WTC11 (cell line): Measurements from ENCODE around the gene U2AF1L4. TPM values are rescaled to one million over a fixed set of nuclear protein-coding genes. Genes with fewer than 3 reads are reported as not detected.
A peak's percentile ranks its signal among the peaks of the same experiment; 100 is the strongest.

Source experiments
- ATAC-seq: fragments of 200-7000 bp; cut with Tn5 transposase; 2 replicates; pipeline ENCODE4 v1.10.0; 2021; ENCODE audit warnings: mild to moderate bottlenecking, moderate library complexity
- CTCF ChIA-PET: fragments of 300-600 bp; sonication (Branson Sonifier 250); formaldehyde crosslinking; loops from one replicate; lab custom pipeline; 2021; ENCODE audit warnings: antibody characterized with exemption; lab: Charles Lee
- POLR2A ChIA-PET: fragments of 350-600 bp; sonication (Branson Sonifier 250); formaldehyde crosslinking; loops from one replicate; lab custom pipeline; 2021; ENCODE audit warnings: antibody characterized with exemption; lab: Charles Lee
- DNase-seq: peaks from one replicate; pipeline ENCODE4 v3.0.0; 2021; ENCODE audit warnings: low spot score
- H3K27ac Mint-ChIP-seq: 2 replicates; pipeline ENCODE4 v1.8.0; 2021; ENCODE audit warnings: mixed read lengths
- H3K27me3 Mint-ChIP-seq: 2 replicates; pipeline ENCODE4 v1.8.0; 2021; ENCODE audit warnings: low read depth, mild to moderate bottlenecking, moderate library complexity, mixed read lengths
- H3K36me3 Mint-ChIP-seq: 2 replicates; pipeline ENCODE4 v1.8.0; 2021; ENCODE audit warnings: mixed read lengths
- H3K4me1 Mint-ChIP-seq: 2 replicates; pipeline ENCODE4 v1.8.0; 2022; ENCODE audit warnings: mixed read lengths
- H3K4me3 Mint-ChIP-seq: 2 replicates; pipeline ENCODE4 v1.8.0; 2021; ENCODE audit warnings: mild to moderate bottlenecking, moderate library complexity, mixed read lengths
- H3K9me3 Mint-ChIP-seq: 2 replicates; pipeline ENCODE4 v1.8.0; 2021; ENCODE audit warnings: mixed read lengths
- ATF1 ChIP-seq: sonication (generic); formaldehyde crosslinking; IDR thresholded peaks from 2 replicates; pipeline ENCODE4 v1.8.1; 2023; ENCODE audit warnings: mild to moderate bottlenecking, moderate library complexity, missing genetic modification reagents
- CREM ChIP-seq: sonication (generic); formaldehyde crosslinking; IDR thresholded peaks from 2 replicates; pipeline ENCODE4 v1.8.1; 2022; ENCODE audit warnings: mild to moderate bottlenecking, missing genetic modification reagents, moderate library complexity
- E2F5 ChIP-seq: sonication (generic); formaldehyde crosslinking; IDR thresholded peaks from 2 replicates; pipeline ENCODE4 v1.8.1; 2022; ENCODE audit warnings: mild to moderate bottlenecking, moderate library complexity, missing genetic modification reagents
- JAZF1 ChIP-seq: fragments of 250-450 bp; sonication (Bioruptor Pico); IDR thresholded peaks from 2 replicates; pipeline ENCODE4 v1.9.0; 2021; ENCODE audit warnings: moderate library complexity, mild to moderate bottlenecking, inconsistent platforms
- MAX ChIP-seq: sonication (generic); formaldehyde crosslinking; IDR thresholded peaks from 2 replicates; pipeline ENCODE4 v1.8.0; 2022; ENCODE audit warnings: mild to moderate bottlenecking, missing genetic modification reagents
- MXD4 ChIP-seq: fragments of 250-450 bp; sonication (Bioruptor Pico); IDR thresholded peaks from 2 replicates; pipeline ENCODE4 v1.8.0; 2021; ENCODE audit warnings: mild to moderate bottlenecking, moderate library complexity, borderline replicate concordance
- MYBL2 ChIP-seq: sonication (generic); formaldehyde crosslinking; IDR thresholded peaks from 2 replicates; pipeline ENCODE4 v1.8.1; 2023; ENCODE audit warnings: mild to moderate bottlenecking, moderate library complexity, missing genetic modification reagents
- NFYB ChIP-seq: sonication (generic); formaldehyde crosslinking; conservative IDR thresholded peaks from 2 replicates; pipeline ENCODE4 v1.8.0; 2022; ENCODE audit warnings: low read depth, missing genetic modification reagents
- NR1H2 ChIP-seq: sonication (generic); formaldehyde crosslinking; IDR thresholded peaks from 2 replicates; pipeline ENCODE4 v1.9.0; 2021; ENCODE audit warnings: mild to moderate bottlenecking, moderate library complexity, missing genetic modification reagents
- NR2C2 ChIP-seq: sonication (generic); formaldehyde crosslinking; IDR thresholded peaks from 2 replicates; pipeline ENCODE4 v1.8.0; 2022; ENCODE audit warnings: mild to moderate bottlenecking, missing genetic modification reagents
- PRDM15 ChIP-seq: sonication (generic); formaldehyde crosslinking; IDR thresholded peaks from 2 replicates; pipeline ENCODE4 v1.8.0; 2022; ENCODE audit warnings: missing genetic modification reagents
- RELA ChIP-seq: sonication (generic); formaldehyde crosslinking; IDR thresholded peaks from 2 replicates; pipeline ENCODE4 v1.8.1; 2022; ENCODE audit warnings: missing genetic modification reagents, mild to moderate bottlenecking, borderline replicate concordance
- SP1 ChIP-seq: sonication (generic); formaldehyde crosslinking; conservative IDR thresholded peaks from 2 replicates; pipeline ENCODE4 v1.8.1; 2022; ENCODE audit warnings: missing genetic modification reagents
- TEAD1 ChIP-seq: sonication (generic); formaldehyde crosslinking; IDR thresholded peaks from 2 replicates; pipeline ENCODE4 v1.8.0; 2022; ENCODE audit warnings: mild to moderate bottlenecking, missing genetic modification reagents
- ZNF281 ChIP-seq: sonication (generic); formaldehyde crosslinking; IDR thresholded peaks from 2 replicates; pipeline ENCODE4 v1.8.0; 2023; ENCODE audit warnings: mild to moderate bottlenecking, missing genetic modification reagents
- ZNF423 ChIP-seq: fragments of 250-450 bp; sonication (Bioruptor Pico); IDR thresholded peaks from 2 replicates; pipeline ENCODE4 v2.1.2; 2022; ENCODE audit warnings: mild to moderate bottlenecking, moderate library complexity
- total RNA-seq: library from RNA; stranded (reverse); gene quantifications from 3 replicates; pipeline ENCODE4 v1.2.3, GENCODE V29; 2021

Gene U2AF1L4
- total RNA-seq, 1 experiment from 2014 or later = 20.9 TPM

- peak; percentile 83 for TF ChIP-seq NR2C2 (CRISPR knock-in tag)
- TF ChIP-seq, all 79 proteins: peak for 48
These were observed 41.0 kb downstream of the U2AF1L4 start, which contains the start of gene ZBTB32 (continued) for GRCh38 chr19:35704218-35704617.

- no peak for TF ChIP-seq RELA
- peak; percentile 64 for TF ChIP-seq NFYB (CRISPR knock-in tag)
- TF ChIP-seq ZNF281 (CRISPR knock-in tag) = no peak
- no peak for TF ChIP-seq MYBL2
- TF ChIP-seq, all 79 proteins: peak for 1
- DNase-seq (peak; percentile 45), ATAC-seq (no peak; the same call in 1 of the 2 replicates)
- Mint-ChIP-seq H3K36me3 (no peaks in the 10 kb centered on the region), H3K4me1 (no peaks in the 10 kb centered on the region; the same call in 1 of the 2 replicates), H3K27ac (no peak overlapping the region), H3K4me3 (peak overlapping the region; percentile 85; the same call in 1 of the 2 replicates), H3K9me3 (peaks cover 5% of the 10 kb centered on the region), H3K27me3 (peaks cover 44% of the 10 kb centered on the region)
- ChIA-PET POLR2A (interaction anchor here (1.3 to 3.1 kb wide), 3 partner anchors 10 to 146 kb away, joined by 4 to 14 read pairs (median 4); no protein-coding TSS in a partner anchor), CTCF (interaction anchor here (1.0 to 2.8 kb wide), 9 partner anchors 9 to 154 kb away, joined by 3 to 16 read pairs (median 8); partner anchors contain the start of gene COX6B1)
These were observed 41.9 kb downstream of the U2AF1L4 start for GRCh38 chr19:35703343-35703742.

- ATAC-seq (peak; percentile 96), DNase-seq (peak; percentile 96)
- POLR2A ChIA-PET = interaction anchor here (0.5 to 3.1 kb wide), 9 partner anchors 11 to 468 kb away, joined by 3 to 14 read pairs (median 4); no protein-coding TSS in a partner anchor
- peaks cover 5% of the 10 kb centered on the region for H3K9me3 Mint-ChIP-seq
- H3K36me3 Mint-ChIP-seq = no peaks in the 10 kb centered on the region
- H3K4me1 Mint-ChIP-seq = no peaks in the 10 kb centered on the region; the same call in 1 of the 2 replicates
- H3K27ac Mint-ChIP-seq = peak overlapping the region; percentile 98
- CTCF ChIA-PET = interaction anchor here (0.9 to 2.8 kb wide), 19 partner anchors 8 to 350 kb away, joined by 3 to 16 read pairs (median 5); partner anchors contain the start of genes COX6B1, LIN37, PSENEN and U2AF1L4
- peak overlapping the region; percentile 85 for H3K4me3 Mint-ChIP-seq
- TF ChIP-seq CREM (CRISPR knock-in tag) (0 out of 2 replicates have a peak, but pooled peaks have one; percentile 53), NFYB (CRISPR knock-in tag) (peak; percentile 100), MAX (CRISPR knock-in tag) (peak; percentile 46), TEAD1 (CRISPR knock-in tag) (0 out of 2 replicates have a peak, but pooled peaks have one; percentile 46), ZNF423 (CRISPR knock-in tag) (0 out of 2 replicates have a peak, but pooled peaks have one; percentile 10), NR1H2 (CRISPR knock-in tag) (no peak), JAZF1 (CRISPR knock-in tag) (no peak), E2F5 (peak; percentile 52; the same call in 1 of the 2 replicates), MXD4 (CRISPR knock-in tag) (no peak), PRDM15 (0 out of 2 replicates have a peak, but pooled peaks have one; percentile 24), ATF1 (CRISPR knock-in tag) (no peak), MYBL2 (0 out of 2 replicates have a peak, but pooled peaks have one; percentile 51), SP1 (CRISPR knock-in tag) (peak; percentile 69)
- peaks cover 44% of the 10 kb centered on the region for H3K27me3 Mint-ChIP-seq
These were observed 42.8 kb downstream of the U2AF1L4 start for GRCh38 chr19:35702223-35703012.
